ENCODE data around the gene CPA1.
A peak's percentile ranks its signal among the peaks of the same experiment; 100 is the strongest.

The CPA1 gene

DNA sequence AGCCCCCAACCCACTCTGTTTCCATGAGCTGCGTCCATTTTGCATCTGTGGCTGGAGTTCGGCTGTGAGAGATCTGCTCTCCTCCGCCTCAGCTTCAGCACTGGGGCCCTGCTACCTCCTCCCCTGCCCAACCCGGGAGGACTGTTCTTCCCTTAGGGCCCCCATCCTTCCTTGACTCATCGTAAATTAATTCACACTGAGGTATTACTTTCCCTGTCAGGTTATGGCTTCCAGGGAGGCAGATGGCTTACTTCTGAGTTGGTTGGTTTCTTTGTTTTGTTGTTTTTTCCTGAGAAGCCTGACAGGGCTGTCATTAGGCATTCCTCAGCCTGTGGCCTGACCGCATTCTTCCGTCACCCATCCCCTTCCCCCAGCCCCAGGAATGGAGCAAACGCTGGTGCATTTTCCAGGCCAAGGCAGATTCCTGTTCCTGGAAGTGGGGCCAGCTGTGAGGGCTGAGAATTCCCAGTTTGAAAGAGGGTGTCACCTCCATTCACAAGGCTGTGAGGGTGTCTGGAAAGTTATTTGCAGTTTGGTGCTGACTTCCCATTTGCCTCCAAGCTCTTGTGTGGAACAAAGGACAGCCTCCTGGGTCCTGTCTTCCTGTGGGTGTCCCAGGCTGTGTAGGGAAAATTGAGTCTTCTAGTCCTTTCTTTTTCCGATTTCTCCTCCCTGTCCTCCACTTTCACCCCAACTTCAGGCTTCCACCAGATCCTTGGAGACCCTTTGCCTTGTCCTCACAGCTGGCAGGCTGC, 24.0 kb upstream of the CPA1 start:
- DNase-seq (ENCODE audit: low spot score): no peak

DNA sequence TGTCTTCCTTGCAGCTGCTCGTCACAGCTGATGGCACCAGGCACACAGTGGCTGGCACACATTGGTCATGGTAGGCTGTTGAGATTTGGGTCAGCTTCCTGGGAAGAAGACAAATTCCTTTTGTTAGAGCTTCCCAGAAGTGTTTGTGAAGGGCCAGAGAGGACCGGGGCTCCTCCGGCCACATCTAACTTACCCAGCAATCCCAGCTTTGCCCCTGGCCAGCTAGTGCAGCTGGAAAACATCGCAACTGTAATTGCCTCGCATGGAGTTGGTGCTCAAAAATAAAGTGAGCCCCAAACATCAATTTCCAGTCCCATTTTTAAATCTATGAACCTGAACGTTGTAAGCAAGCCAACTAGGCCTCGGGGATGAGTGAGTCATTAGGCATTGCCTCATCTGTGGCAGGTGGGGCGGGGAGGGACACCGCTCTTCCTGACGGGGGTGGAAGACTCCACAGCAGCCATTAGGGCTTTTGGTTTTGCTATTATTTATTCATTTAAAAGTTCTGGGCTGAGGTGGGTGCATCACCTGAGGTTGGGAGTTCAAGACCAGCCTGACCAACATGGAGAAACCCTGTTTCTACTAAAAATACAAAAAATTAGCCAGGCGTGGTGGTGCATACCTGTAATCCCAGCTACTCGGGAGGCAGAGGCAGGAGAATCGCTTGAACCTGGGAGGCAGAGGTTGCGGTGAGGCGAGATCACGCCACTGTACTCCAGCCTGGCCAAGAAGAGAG, 23.2 kb upstream of the CPA1 start:
- DNase-seq (ENCODE audit: low spot score): no peak

DNA sequence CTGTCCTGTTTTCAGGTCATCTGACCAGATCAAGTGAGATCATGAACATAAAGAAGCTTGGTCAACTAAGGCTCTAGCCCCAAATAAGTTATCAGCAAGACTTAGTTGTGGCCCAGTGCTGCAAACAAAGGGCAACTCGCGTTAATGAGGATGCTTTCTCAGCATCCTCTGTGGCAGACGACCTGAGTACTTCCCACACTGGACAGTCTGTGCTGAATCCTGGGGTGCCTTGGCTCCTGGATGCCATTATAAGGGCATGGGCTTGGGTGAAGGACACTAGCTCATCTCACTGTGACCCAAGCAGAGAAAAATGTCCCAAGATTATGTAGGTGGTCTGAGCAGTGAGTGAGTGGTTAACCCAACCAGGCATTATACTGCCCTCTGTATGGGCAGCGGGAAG, 21.8 kb upstream of the CPA1 start:
- DNase-seq (ENCODE audit: low spot score): no peak

GRCh38 chr7:130359276-130359857, 20.9 kb upstream of the CPA1 start:
- no peak for DNase-seq (ENCODE audit: low spot score)

GRCh38 chr7:130360518-130360917, 19.8 kb upstream of the CPA1 start:
- DNase-seq (ENCODE audit: low spot score): no peak

- DNase-seq (ENCODE audit: low spot score): no peak
These were observed 18.6 kb upstream of the CPA1 start for GRCh38 chr7:130361681-130362080.

- DNase-seq (ENCODE audit: low spot score): no peak
These were observed 18.0 kb upstream of the CPA1 start for GRCh38 chr7:130362251-130362816.

DNA sequence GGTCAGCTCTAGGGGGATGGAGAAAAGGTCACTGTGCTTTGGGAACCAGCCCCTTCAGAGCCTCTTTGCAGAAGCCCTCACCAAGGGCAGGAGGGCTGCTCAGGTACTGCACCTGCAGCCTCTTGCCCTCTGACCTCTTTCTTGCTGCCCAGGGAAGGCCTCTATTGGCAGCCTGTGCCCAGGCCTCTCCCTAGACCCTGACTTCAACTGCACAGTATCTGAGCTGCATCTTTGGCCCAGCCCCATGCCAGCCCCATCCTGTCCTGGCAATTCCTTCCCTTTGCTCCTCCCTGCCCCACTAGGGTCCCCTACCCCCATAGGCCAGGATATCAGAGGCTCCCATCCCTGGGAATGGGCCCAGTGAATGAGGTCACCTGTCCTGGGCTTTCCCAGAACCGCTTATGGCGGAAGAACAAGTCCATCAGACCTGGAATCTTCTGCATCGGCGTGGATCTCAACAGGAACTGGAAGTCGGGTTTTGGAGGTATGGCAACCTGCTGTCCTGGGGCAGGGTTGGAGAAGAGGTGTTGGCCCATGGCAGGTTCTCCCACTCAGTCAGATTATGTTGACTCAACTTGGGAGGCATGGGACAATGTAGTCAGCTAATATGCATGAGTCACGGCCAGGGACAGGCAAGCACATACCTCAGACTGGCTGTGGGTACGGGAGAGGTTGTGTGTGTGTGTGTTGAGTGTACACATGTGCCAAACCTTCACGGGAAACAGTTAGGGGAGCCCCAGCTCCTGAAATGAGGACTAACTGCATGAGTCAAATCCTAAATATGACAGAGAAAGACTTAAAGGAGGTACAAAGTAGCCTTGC, 17.1 kb upstream of the CPA1 start:
- no peak for DNase-seq (ENCODE audit: low spot score)

DNA sequence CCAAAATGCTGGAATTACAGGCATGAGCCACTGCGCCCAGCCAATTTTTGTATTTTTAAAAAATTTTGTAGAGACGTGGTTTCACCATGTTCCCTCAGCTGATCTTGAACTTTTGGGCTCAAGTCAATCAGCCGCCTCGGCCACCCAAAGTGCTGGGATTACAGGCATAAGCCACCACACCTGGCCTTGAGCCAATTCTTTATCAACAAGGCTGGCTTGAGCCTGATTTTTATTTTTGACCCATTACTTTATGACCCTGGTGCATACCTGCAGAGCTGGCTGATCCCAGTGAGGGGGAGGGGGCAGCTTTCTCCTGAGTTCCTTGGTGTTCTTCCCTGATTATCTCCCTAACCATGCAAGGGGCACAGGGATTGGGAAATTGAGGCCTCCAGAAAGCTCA, 15.8 kb upstream of the CPA1 start:
- DNase-seq (ENCODE audit: low spot score): no peak

GRCh38 chr7:130365088-130365487, 15.2 kb upstream of the CPA1 start:
- DNase-seq (ENCODE audit: low spot score): no peak

DNA sequence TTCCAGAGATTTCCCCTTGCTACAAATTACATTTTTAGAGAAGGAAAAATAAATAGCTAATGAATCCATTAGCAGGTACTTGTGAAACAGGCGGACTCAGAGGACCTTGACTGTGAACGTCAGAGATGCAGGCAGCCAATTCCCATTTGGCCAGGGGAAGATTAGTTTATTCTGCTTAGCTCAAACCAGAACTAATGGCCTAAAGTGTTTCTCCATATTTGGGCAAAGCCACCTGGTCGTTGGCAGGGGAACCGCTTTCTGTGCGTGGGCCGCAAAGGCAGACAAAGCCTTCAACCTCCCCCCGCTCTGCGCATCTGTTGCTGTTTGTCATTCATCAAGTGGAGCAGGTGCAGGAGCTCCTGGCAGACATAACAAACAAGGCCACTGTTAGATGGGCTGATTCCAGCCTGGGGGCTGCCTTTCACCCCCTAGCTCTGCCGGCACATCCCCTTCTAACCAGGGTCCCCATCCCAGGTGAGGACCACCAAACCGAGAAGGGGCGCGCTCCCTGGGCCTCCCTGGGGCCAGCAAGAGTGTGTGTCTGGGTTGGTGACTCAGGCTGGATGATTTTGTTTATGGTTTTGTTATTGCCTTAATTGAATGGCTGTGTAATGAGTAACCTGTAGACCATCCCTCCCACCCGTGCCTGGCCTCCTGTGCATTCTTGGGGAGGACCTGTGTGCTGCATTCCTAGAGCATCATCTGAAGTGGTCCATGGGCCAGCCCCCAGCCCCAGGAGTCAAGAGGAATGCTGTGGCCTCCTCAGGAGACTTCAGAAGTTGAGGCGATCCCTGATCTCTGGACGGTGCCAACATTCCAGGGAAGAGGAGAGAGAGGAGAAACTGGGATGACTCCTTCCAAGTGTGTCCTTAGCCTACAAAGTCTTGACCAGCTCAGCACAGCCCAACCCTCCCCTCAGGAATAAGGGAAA, 14.5 kb upstream of the CPA1 start:
- DNase-seq (ENCODE audit: low spot score): peak; percentile 43

DNA sequence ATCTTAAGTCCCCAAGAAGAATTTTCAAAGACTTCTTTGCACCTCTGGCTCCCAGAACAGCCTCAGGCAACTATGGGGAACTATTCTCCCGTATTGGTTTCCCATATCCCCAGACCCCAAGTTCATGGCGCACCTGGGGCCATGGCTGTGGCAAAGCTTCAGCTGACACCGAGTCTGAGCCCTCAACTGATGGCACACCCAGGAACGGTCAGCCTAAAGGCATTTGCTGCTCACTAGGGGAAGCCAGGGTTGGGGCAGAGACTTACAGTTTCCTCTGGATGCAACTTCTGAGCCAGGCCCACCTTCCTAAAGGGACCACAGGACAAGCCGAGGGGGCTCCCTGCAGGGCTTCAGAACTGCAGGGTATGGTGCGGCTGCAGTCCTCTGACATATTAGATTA, 13.7 kb upstream of the CPA1 start:
- DNase-seq (ENCODE audit: low spot score): no peak

DNA sequence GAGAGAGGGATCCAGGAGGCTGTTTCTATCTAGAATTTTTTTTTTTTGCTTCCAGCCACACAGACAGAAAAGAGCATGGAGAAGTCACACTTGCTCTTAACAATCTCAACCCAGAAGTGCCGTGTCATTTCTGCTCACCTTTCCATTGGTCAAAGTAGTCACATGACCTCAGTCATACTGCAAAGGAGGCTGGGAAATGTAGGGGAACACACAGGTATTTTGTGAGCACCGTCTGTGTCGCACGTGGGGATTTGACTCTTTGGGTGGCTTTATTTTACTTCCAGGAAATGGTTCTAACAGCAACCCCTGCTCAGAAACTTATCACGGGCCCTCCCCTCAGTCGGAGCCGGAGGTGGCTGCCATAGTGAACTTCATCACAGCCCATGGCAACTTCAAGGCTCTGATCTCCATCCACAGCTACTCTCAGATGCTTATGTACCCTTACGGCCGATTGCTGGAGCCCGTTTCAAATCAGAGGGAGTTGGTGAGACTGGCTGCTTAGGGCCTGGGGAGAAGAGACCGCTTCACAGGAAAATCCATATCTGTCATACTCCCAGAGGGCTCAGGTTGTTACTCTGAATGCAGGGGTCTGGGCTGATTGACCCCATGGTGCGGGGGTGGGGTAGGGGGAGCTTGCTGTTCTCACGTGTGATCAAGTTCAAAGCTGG, 13.1 kb upstream of the CPA1 start:
- no peak for DNase-seq (ENCODE audit: low spot score)

DNA sequence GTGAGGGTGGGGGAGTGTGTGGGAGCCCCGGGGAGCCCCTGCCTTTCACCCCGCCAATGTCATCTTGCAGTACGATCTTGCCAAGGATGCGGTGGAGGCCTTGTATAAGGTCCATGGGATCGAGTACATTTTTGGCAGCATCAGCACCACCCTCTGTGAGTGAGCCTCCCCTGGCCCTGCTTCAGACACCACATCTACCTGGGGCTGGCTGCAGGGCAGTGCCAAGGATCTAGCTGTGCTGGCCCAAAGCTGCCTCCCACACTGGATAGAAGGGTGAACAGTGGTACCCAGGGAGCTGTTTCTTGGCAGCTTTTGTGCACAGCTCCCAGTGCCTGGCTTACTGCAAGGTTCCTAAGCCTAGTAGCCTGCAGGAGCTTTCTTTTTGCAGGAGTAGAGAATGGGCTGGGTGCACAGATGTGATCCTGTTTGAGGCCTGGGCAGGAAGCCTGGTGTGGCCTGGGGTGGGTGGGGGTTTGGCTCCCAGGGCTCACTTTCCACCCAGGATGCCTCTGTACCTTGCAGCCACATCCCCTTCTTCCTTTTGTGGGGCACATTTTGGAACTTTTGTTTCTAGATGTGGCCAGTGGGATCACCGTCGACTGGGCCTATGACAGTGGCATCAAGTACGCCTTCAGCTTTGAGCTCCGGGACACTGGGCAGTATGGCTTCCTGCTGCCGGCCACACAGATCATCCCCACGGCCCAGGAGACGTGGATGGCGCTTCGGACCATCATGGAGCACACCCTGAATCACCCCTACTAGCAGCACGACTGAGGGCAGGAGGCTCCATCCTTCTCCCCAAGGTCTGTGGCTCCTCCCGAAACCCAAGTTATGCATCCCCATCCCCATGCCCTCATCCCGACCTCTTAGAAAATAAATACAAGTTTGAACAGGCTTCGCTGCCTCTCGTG, 12.2 kb upstream of the CPA1 start:
- DNase-seq (ENCODE audit: low spot score): no peak

- no peak for DNase-seq (ENCODE audit: low spot score)
These were observed 11.1 kb upstream of the CPA1 start for GRCh38 chr7:130369110-130369711.

DNA sequence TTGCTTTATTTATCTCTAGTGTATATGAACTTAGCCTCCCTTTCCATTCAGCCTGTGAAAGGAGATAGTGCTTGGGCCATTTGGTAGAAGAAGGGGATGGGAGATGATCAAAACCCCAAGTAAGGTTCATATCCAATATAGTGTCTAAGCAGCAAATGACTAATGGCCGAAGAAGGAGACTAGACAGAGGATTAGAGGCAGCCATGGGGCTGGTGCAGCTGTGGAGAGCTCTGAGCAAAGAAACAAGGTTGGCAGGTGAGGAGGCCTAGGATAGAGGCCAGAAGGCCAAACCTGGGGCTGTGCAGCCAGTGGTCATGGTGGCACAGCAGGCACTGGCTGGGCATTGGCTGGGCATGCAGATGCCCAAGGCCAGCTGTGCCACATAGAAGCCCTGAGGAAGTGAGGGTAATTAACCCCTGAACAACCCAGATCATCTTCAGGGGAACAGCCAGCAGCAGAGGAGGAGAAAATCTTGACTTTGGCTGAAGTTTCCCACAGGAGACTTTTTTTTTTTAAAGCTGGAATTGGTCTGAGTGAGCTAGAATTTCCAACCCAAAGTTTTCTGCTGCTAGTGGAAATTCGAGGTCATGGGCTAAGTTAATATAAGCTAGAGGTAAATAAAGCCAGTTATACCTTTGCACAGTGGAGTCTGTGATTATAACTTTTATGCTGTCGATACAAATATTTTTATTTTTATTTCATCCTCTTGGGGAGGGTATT, 10.3 kb upstream of the CPA1 start:
- no peak for DNase-seq (ENCODE audit: low spot score)

DNA sequence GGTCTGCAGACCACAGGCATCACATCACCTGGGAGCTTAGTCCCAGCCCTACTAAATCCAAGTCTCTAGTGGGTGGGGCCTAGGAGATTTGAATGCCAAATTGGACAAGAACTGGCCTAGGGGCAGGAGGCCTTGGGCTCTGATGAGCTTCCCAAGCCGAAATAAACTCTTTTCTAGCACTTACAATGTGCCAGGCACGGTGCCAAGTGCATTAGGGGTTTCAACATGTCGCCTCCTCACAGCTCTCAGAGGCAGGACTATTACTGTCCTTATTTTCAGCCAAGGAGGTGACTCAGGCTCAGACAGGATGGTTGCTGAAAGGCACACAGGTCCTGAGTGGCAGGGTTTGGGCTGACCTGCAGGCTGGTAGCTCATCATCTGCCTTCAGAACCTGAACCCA, 9.2 kb upstream of the CPA1 start:
- no peak for DNase-seq (ENCODE audit: low spot score)
